ELR (cell line): ENCODE data around the gene RBMS1.
"Not testable (repeated sequence)": the region's sequence is repeated elsewhere in the genome, so short reads cannot be mapped to it uniquely, and the experiment has no call there.

ENCODE experiments used
- DNase-seq: peaks from one replicate; pipeline ENCODE4 v3.0.0-alpha.2; 2015; ENCODE audit warnings: low read depth

RBMS1 gene

DNA sequence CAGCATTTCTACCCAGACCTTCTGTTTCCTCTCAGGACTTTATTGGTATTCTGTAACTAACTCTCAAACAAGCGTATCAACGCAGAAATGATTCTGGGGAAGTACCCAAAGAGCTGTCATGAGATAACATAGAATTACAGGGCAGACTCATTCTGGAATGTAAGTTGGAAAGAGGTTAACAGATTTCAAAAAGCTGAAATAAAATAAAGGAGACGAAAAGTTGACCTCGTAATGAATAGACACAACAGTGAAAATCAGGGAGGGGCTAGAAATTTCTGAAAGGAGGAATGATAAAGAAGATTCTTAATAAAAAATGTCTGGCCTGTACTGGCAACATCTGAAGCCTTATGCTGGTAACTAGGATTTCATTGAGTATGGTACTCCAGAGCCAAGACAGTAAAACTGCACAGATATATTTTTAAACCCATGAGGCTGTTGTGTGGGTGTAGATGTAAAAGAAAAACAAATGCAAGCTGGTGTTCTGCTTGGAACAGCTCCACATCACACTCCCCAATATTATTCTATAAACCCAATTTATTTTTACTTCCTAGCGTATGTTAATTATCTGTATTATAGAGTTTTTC is 23.9 kb downstream of the RBMS1 start:
- no peak for DNase-seq

DNA sequence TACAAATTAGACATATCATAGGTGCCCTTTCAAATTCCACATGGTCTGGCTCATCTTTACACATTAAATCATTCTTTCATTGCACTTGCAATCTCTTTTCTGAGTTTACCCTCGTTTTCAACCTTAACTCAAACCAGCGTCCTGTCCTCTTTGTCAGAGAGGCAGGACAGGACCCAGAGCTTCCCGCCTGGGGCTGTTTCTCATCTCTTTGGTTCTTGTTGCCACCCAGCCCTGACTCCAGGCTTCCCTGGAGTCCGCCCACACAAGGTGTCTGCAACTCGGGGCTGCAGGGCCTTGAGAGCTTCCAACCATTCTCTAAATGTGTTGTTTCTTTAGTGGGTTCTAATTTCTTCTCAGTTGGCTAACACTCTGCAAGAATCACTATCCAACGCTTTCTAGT is 24.4 kb downstream of the RBMS1 start:
- DNase-seq: no peak

- no peak for DNase-seq
These were observed 26.5 kb downstream of the RBMS1 start for GRCh38 chr2:160467086-160467485.

DNA sequence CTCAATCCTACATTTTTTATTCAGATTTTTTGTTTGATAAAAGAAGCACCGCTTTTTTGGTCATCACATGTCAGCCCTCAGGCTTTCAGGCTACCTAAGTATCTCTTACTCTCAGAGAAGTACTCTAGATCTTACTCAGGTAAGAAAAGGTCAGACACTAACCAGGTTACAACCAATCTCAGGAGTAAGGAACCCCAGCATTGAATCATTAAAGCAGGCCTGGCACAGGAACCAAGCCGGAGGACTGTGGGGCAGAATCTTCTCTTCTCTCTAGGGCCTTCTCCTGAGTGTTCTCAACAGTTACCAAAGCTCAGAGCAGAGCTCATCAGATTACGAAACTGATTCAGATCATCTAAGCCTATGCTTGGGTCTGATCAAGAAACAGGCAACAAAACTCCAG is 28.2 kb downstream of the RBMS1 start:
- no peak for DNase-seq

DNA sequence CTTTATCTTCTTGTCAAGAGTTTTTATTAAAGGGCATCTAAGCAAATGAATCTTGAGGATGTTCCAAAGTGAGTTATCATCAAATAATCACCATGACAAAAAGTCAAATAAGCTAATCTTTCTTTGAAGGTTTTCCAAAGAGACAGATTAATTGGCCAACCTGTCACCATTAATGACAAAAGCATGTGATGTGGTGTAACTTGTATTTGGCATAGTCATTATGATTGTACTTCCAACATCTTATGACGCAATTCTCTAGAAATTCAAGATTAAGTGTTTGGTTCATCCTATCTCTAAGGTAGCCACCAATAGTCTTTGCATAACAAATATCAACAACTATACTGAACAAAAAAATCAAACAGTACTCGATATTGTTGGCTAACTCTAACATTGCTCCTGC is 28.6 kb downstream of the RBMS1 start:
- peak; percentile 11 for DNase-seq

DNA sequence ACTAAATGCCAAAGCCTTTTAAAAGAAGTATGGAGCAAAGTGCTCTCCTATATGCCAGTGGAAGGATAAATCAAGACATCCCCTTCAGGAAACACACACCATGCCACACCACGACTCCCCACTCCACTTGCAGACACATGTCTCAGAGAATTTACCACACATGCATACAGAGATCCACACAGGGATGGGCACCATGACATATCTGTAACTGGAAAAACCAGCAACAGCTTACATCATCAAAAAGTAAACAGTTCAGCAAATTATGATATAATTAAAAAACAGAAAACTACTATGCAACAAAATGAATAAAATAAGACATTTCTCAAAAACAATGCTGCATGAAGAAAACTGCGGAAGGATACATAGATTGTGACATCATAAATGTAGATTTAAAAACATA is 29.6 kb downstream of the RBMS1 start:
- no peak for DNase-seq

DNA sequence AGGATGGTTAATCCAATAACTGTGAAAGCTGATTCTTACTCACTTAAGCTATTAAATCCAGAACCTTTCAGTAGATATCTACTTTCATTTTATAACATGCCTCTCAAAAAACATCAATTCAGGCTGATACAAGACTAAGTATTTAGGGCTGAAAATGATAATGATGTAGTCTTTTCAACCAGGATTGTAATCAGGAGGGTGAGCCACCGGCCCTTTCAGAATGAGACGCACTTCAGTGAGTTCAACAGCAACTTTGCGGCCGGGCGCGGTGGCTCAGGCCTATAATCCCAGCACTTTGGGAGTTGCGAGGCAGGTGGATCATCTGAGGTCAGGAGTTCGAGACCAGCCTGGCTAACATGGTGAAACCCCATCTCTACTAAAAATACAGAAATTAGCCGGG is 30.4 kb downstream of the RBMS1 start:
- no peak for DNase-seq

- DNase-seq: no peak
These were observed 33.3 kb downstream of the RBMS1 start for GRCh38 chr2:160460333-160460731.

- DNase-seq: no peak
These were observed 33.9 kb downstream of the RBMS1 start for GRCh38 chr2:160459538-160460332.

- DNase-seq: no peak
These were observed 34.7 kb downstream of the RBMS1 start for GRCh38 chr2:160458718-160459453.

DNA sequence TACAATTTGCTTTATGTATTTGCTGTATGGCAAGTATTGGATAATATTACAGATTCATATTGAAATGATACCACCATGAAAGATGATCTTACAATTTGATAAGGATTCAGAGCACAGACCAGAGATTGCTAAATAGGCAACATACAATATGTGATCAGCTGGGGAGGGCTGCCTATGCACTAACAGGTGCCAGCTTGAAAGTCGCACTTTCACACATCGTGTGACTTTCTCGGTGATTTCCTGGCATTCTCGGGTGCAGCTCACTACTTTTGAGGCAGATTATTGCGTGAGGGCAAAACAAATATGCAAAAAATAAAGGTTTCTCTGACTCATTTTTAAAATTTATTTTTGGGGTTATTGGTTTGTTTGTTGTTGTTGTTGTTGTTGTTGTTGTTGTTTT is 36.0 kb downstream of the RBMS1 start:
- no peak for DNase-seq

DNA sequence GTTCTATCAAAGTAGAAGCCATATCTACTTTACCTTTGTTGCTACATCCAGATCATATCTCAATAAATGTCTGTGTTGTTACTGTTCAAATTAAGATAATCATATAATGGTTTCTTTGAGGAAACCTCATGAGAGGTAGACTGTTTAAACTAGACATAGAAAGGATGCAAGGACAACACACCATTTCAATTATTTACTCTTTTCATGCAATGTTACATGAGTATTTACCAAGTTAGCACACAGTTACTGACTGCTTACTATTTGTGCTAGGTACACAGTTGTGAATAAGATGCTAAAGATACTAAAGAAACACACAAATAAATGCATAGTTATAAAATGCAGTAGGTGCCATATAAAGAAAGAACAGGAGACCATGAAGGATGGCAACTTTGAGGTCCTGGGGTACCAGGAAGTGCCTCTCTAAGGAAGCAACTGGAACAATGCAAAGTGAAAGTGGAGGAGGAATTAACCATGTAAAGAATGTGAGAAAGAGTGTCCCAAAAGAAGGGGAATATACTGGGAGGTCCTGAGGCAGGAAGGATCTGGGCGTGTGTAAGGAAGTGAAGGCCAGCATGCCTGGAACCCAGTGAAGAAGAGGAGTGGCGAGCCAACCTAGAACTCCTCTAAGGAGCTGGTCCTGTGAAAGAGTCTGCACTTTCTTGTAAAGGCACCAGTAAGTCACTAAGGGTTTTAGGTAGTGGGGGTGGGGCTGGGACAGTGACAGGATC is 39.4 kb downstream of the RBMS1 start:
- DNase-seq: no peak

GRCh38 chr2:160453111-160453820 is 40.3 kb downstream of the RBMS1 start:
- no peak for DNase-seq

- DNase-seq: no peak
These were observed 43.1 kb downstream of the RBMS1 start for GRCh38 chr2:160450486-160450885.

GRCh38 chr2:160448821-160449220 is 44.8 kb downstream of the RBMS1 start:
- DNase-seq: not testable (repeated sequence)

GRCh38 chr2:160445673-160446072 is 47.9 kb downstream of the RBMS1 start:
- no peak for DNase-seq

DNA sequence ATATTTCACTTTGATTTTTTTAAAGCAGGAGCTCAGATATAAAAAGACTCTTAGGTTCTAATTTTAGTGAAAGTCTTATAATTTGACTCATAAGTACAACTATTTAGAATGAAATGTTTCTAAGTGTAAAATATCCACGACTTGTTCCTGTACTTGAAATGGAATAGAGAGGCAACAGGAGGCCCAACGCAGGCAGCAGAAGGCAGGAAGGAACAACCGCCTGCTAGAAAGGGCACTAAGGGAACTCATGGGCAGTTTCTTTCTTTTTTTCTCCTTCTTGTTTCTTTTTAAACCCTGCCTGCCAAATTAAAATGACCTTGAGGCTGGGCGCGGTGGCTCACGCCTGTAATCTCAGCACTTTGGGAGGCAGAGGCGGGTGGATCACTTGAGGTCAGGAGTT is 51.0 kb downstream of the RBMS1 start:
- no peak for DNase-seq

DNA sequence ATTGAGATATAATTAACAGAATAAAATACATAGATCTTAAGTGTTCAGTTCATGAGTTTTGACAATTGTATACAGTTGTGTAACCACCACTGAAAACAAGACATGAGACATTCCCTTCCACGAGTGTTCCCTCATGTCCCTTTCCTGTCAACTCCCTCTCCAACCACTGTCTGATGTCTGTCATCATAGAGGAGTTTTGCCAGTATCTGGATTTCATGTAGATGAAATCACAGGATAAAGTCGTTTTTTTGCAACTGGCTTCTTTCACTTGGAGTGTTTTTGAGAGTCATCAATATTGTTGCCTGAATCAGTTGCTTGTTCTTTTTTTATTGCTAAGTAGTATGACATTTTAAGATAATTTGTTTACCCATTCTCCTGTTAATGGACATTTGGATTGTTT is 52.7 kb downstream of the RBMS1 start:
- no peak for DNase-seq

DNA sequence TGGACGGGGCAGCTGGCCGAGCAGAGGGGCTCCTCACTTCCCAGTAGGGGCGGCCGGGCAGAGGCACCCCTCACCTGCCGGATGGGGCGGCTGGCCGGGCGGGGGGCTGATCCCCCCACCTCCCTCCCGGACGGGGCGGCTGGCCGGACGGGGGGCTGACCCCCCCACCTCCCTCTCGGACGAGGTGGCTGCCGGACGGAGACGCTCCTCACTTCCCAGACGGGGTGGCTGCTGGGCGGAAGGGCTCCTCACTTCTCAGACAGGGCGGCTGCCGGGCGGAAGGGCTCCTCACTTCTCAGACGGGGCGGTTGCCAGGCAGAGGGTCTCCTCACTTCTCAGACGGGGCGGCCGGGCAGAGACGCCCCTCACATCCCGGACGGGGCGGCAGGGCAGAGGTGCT is 54.6 kb downstream of the RBMS1 start:
- not testable (repeated sequence) for DNase-seq

DNA sequence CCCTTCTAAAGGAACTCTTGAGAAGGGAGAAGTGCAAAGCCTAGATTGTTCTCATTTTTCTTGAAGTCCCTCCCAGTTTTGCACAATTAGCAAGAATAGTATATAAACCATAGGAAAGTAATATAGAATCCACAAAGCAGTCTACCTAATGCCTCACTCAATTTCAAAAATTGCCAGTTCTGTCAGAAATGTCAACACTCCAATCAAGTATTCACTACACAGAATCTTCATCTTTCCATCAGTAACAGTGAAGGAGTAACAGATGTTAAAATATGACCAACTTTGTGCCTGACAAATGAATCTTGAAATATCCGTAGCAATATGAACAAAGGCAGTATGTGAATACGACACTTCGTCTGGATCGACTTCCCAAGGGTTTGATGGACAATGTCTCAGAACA is 56.3 kb downstream of the RBMS1 start:
- no peak for DNase-seq

DNA sequence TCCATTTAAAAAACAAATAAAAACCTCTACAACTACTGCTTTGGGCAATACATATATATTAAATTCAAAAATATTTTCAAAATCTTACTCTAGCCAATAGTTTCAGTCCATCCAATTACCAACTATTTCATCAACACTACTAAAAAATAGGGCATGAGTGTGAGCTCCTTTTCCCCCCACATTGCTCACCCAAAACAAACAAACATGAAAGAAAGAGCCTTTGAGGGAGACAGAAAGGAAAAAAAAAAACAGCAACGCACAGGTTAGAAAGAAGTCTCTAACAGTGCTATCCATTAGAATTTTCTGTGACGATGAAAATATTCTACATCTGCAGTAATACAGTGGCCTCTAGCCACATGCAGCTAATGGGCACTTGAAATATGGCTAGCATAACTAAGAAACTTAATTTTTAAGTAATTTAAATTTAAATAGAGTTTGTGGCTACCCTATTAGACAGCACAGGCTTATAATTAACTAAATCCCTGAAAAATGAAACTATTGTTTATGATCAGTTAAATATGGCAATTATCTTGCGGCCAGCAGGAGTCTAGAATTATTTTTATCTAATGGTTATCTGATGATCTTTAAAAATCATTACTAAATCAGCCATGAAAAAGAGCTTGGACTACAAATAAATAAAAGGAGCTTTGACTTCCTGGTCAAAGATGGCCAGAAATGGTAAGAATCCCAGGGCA is 59.2 kb downstream of the RBMS1 start:
- no peak for DNase-seq
